Upper lobe of left lung (tissue), 6 donors: ENCODE measurements around the gene ARHGAP8. TPM values are rescaled to one million over a fixed set of nuclear protein-coding genes. Genes with fewer than 3 reads are reported as not detected.

ENCODE experiments used
- ATAC-seq, 2 donors: fragments of 200-7000 bp; cut with Tn5 transposase; one replicate each; pipeline ENCODE4 v1.9.1; 2022; ENCODE audit warnings: mild to moderate bottlenecking in 2 of 2, moderate library complexity in 2 of 2; ENCODE audit not compliant: low FRiP score in 2 of 2
- DNase-seq, 2 donors: peaks; one replicate each; pipeline ENCODE4 v3.0.0-alpha.2; 2019 to 2020
- H3K27ac ChIP-seq, 4 donors: fragments of 200-600 bp; sonication (generic); one replicate each; pipeline ENCODE4 v1.5.1; 2016 to 2019
- H3K27me3 ChIP-seq, 4 donors: fragments of 200-600 bp; sonication (generic); one replicate each; pipeline ENCODE4 v1.5.1; 2017 to 2019
- H3K36me3 ChIP-seq, 4 donors: fragments of 200-600 bp; sonication (generic); one replicate each; pipeline ENCODE4 v1.5.1; 2016 to 2019
- H3K4me1 ChIP-seq, 4 donors: fragments of 200-600 bp; sonication (generic); one replicate each; pipeline ENCODE4 v1.5.1; 2018 to 2019
- H3K4me3 ChIP-seq, 4 donors: fragments of 200-600 bp; sonication (generic); one replicate each; pipeline ENCODE4 v1.5.1; 2017 to 2019; ENCODE audit warnings: mild to moderate bottlenecking in 2 of 4, moderate library complexity in 1 of 4
- H3K9me3 ChIP-seq, 4 donors: fragments of 200-600 bp; sonication (generic); one replicate each; pipeline ENCODE4 v1.5.1; 2018 to 2019
- CTCF ChIP-seq, 6 experiments: fragments of 450-650 bp in 4 of 6; fragments of 200-600 bp in 2 of 6; sonication (generic) in 2 of 6; IDR thresholded peaks; one replicate each; pipeline ENCODE4 v1.5.1; 2016 to 2019; ENCODE audit warnings: antibody characterized with exemption in 6 of 6
- EP300 ChIP-seq, 4 donors: sonication (generic); formaldehyde crosslinking; IDR thresholded peaks; one replicate each; pipeline ENCODE4 v1.5.1; 2017; ENCODE audit warnings: antibody characterized with exemption in 4 of 4, control low read depth in 2 of 4
- POLR2A ChIP-seq, 4 donors: fragments of 450-650 bp; IDR thresholded peaks; one replicate each; pipeline ENCODE4 v1.5.1; 2016 to 2017; ENCODE audit warnings: antibody characterized with exemption in 4 of 4, mild to moderate bottlenecking in 2 of 4
- POLR2AphosphoS5 ChIP-seq, 2 donors: sonication (generic); formaldehyde crosslinking; IDR thresholded peaks; one replicate each; pipeline ENCODE4 v1.5.1; 2017; ENCODE audit warnings: antibody characterized with exemption in 2 of 2
- WGBS, 2 donors: methylation state at CpG; one replicate each; pipeline ENCODE4 v1.1.5; 2017 to 2018; 5-methylcytosine and 5-hydroxymethylcytosine counted together
- total RNA-seq, 6 donors: library from RNA; depleted of rRNA in 4 of 6; stranded (reverse); fragments of >200 nt in 4 of 6; gene quantifications; one replicate each; pipeline versions ENCODE4 v1.1.0 to v1.2.1, GENCODE V29; 2016 to 2021
- donor health status: DM: no; HTN: no; CAD: no; lungs with moderate emphysema.
- donor health status: DM: no; HTN: yes; CAD: no; lungs with severe emphysema.

ARHGAP8 gene
- total RNA-seq, 6 donors from 2014 or later = 13.8 to 55.5 (median 22.7) TPM

- Histone ChIP-seq H3K27me3 (no peaks in the 10 kb centered on the region), H3K9me3 (no peaks in the 10 kb centered on the region), H3K36me3 (peaks cover 0 to 4% (median 0%) of the 10 kb centered on the region in 4 donors), H3K4me3 (no peak overlapping the region), H3K27ac (peak overlapping the region in 1 of 4 donors; percentile 67), H3K4me1 (peaks cover 0 to 15% (median 5%) of the 10 kb centered on the region in 4 donors)
- no peak for TF ChIP-seq EP300 (IDR thresholded peaks at IDR 0.05)
- TF ChIP-seq POLR2AphosphoS5 (IDR thresholded peaks at IDR 0.05) = no peak
- TF ChIP-seq CTCF (IDR thresholded peaks at IDR 0.05) = no peak
- TF ChIP-seq POLR2A (IDR thresholded peaks at IDR 0.05) = no peak
- DNase-seq (no peak), ATAC-seq (peak in 1 of 2 donors; percentile 1)
- 76 to 78% methylated on average over 4 of the region's 4 CpGs for WGBS, 2 donors
These were observed 41.2 kb upstream of the ARHGAP8 start for GRCh38 chr22:44711241-44711560.

DNA sequence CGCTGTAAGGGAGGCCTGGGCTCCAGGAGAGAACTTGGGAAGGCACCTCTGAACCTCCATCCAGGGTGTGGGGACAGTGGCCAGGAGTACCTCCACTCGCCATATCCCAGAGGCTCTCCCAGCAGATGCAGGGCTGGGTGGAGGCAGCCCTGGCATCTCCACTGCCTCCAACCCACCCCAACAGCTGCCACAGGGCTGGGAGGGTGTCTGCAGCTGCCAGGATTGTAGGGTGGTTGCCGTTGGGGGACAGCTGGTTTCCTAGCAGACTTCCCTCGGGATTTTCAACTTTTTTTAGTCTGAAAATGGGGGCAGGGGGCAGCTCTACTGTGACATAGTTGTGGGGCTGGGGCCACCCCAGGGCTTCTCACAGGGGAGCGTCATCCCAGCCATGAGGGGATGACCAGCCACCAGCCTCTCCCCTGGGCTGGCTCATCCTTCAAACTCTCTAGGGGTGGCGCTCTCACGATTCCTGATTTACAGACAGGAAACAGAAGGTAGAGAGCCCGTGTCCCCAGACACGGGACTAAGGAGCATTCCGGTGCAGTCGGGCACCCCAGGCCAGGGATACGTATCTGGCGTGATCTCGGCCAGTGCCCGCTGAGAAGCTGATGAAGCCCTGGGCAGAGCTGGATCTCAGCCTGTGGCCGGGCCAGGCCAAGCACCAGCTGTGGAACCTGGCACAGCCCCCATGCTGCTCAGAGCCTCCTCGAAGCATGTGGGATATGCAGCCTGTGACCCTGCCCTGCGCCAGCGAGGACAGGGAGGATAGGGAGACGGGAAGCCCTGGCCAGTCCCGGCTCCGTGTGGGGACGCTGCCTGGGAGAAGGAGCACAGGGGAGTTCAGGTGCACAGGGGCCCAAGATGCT is 40.5 kb upstream of the ARHGAP8 start:
- Histone ChIP-seq H3K4me1 (peaks cover 0 to 15% (median 5%) of the 10 kb centered on the region in 4 donors), H3K4me3 (no peak overlapping the region), H3K27ac (peak overlapping the region in 2 of 4 donors; percentile 28 to 67), H3K27me3 (no peaks in the 10 kb centered on the region), H3K36me3 (peaks cover 0 to 7% (median 0%) of the 10 kb centered on the region in 4 donors), H3K9me3 (no peaks in the 10 kb centered on the region)
- DNase-seq = peak in 1 of 2 donors; percentile 79
- WGBS, 2 donors = 73 to 87% methylated on average over 6 to 20 of the region's 23 CpGs
- no peak for TF ChIP-seq POLR2AphosphoS5 (IDR thresholded peaks at IDR 0.05)
- TF ChIP-seq EP300 (IDR thresholded peaks at IDR 0.05) = no peak
- no peak for TF ChIP-seq CTCF (IDR thresholded peaks at IDR 0.05)
- TF ChIP-seq POLR2A (IDR thresholded peaks at IDR 0.05) = no peak
- no peak for ATAC-seq

DNA sequence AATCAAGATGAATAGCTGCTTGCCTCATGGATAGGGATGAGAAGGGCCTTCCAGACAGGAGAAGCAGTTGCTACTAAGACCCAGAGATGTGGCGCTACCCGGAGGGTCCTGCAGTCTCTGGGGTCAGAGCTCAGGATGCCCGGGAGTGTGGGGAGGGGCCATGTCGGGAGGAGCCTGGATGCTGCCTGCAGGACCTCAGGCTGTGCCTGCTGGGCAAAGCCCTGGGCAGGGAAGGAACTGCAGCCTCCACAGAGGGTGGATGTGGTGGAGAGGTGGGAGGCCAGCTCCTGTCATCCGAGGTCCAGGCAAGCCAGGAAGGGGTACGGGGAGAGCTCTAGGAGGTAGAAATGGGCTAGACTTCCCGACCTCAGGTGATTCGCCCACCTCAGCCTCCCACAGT is 39.4 kb upstream of the ARHGAP8 start:
- no peak for ATAC-seq
- no peaks in the 10 kb centered on the region for H3K9me3 ChIP-seq
- H3K4me1 ChIP-seq = peaks cover 0 to 15% (median 5%) of the 10 kb centered on the region in 4 donors
- DNase-seq = no peak
- 86 to 99% methylated on average over 8 of the region's 8 CpGs for WGBS, 2 donors
- no peak overlapping the region for H3K4me3 ChIP-seq
- TF ChIP-seq POLR2AphosphoS5 (IDR thresholded peaks at IDR 0.05) (no peak), EP300 (IDR thresholded peaks at IDR 0.05) (no peak), CTCF (IDR thresholded peaks at IDR 0.05) (no peak), POLR2A (IDR thresholded peaks at IDR 0.05) (no peak)
- no peaks in the 10 kb centered on the region for H3K27me3 ChIP-seq
- peaks cover 0 to 7% (median 0%) of the 10 kb centered on the region in 4 donors for H3K36me3 ChIP-seq
- H3K27ac ChIP-seq = no peak overlapping the region

DNA sequence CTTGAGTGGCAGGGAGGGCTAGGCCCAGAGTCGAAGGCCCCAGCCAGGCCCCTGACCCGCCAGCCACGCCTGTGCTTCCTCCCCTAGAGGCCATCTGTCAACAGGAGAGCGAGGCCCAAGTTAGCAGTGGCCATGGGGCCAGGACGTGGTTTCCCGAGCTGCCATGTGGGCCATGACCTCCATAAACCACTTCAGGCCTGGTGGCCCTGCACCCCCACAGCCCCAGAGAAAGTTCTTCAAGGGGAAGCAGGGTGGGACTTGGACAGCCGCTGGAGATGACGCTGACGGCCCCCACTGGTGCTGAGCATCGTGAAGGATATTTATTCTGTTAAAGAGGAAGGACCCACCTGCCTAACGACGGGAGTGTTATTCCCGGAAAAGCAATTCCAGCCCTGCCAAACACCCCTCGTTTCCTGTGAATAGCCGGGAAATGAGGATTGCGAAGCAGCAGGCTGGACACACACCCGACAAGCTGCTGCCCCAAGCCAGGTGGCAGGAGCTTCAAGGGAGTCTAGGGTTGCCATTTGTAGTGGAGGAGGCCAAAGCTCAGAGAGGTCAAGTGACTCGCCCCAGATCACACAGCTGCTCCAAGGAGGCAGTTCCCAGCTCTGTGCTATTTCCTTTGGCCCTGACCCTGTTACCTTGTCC is 37.5 kb upstream of the ARHGAP8 start:
- H3K27ac ChIP-seq = no peak overlapping the region
- no peak for TF ChIP-seq CTCF (IDR thresholded peaks at IDR 0.05)

More for the DNA sequence above, 37.5 kb upstream of the ARHGAP8 start:
- H3K36me3 ChIP-seq = peaks cover 0 to 7% (median 0%) of the 10 kb centered on the region in 4 donors
- ATAC-seq (no peak), DNase-seq (peak in 1 of 2 donors; percentile 70)
- 48 to 63% methylated on average over 8 to 14 of the region's 18 CpGs for WGBS, 2 donors
- H3K4me1 ChIP-seq = peaks cover 0 to 15% (median 5%) of the 10 kb centered on the region in 4 donors
- no peaks in the 10 kb centered on the region for H3K9me3 ChIP-seq
- no peaks in the 10 kb centered on the region for H3K27me3 ChIP-seq
- H3K4me3 ChIP-seq = no peak overlapping the region
